DMS53 treated with DMSO at 0.1 percent for 48 hours (cell line): ENCODE measurements around the gene PLPP6.

ENCODE experiments used
- DNase-seq: peaks from one replicate; lab custom pipeline; 2025; ENCODE audit not compliant: unreplicated experiment; lab: John Stamatoyannopoulos, UW

The PLPP6 gene

GRCh38 chr9:4690144-4690543 lies 28.1 kb downstream of the PLPP6 start:
- DNase-seq: no peak

GRCh38 chr9:4691795-4692194 lies 29.7 kb downstream of the PLPP6 start:
- no peak for DNase-seq

- DNase-seq: no peak
Observed at GRCh38 chr9:4700091-4700490, 38.0 kb downstream of the PLPP6 start.

GRCh38 chr9:4700932-4701331 lies 38.8 kb downstream of the PLPP6 start:
- no peak for DNase-seq

GRCh38 chr9:4701526-4701925 lies 39.4 kb downstream of the PLPP6 start:
- no peak for DNase-seq

- no peak for DNase-seq
Observed at GRCh38 chr9:4704129-4704528, 42.0 kb downstream of the PLPP6 start.

GRCh38 chr9:4706021-4706420 lies 43.9 kb downstream of the PLPP6 start:
- DNase-seq: no peak

- no peak for DNase-seq
Observed at GRCh38 chr9:4706971-4707622, 45.0 kb downstream of the PLPP6 start.

GRCh38 chr9:4709380-4709779 lies 47.3 kb downstream of the PLPP6 start:
- DNase-seq: no peak

GRCh38 chr9:4713849-4714248 lies 51.8 kb downstream of the PLPP6 start:
- no peak for DNase-seq

GRCh38 chr9:4714266-4715016 lies 52.3 kb downstream of the PLPP6 start:
- no peak for DNase-seq
